GM13977 (cell line): ENCODE data around the gene UBE2D4.

Experiments
- DNase-seq: peaks from one replicate; pipeline ENCODE4 v3.0.0; 2012; ENCODE audit warnings: low spot score
- in situ Hi-C: fragments of 300-500 bp; cut with MboI; formaldehyde crosslinking; loops from one replicate; pipeline ENCODE4 v1.12.0; 2022; ENCODE audit warnings: low sequenced_read_pairs, low pct_unique_long_range_greater_than_20kb, mixed read lengths, inconsistent platforms; ENCODE audit not compliant: unreplicated experiment
- TF ChIP-seq, protein P1 (sequence below): IDR thresholded peaks from 2 replicates; pipeline ENCODE4 v1.5.1; 2012; ENCODE audit warnings: mild to moderate bottlenecking, control low read depth; ENCODE audit not compliant: insufficient read depth; ENCODE audit errors: extremely low read depth, missing control alignments

The UBE2D4 gene

DNA sequence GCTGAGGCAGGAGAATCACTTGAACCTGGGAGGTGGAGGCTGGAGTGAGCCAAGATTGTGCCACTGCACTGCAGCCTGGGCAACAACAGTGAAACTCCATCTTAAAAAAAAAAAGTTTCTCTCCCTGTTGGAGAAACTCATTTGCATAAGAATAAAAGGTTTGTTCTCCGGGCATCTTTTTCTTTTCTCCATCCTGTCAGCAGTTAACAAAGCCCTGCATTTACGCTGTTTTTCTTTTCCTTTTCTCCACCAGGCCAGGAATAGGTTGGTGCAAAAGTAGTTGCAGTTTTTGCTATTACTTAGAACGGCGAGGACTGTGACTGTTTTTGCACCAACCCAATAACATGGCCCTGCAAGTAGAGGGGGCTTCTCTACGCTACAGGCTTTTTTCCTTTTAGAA is 10.3 kb upstream of the UBE2D4 start:
- in situ Hi-C loops = no loop called here
- TF ChIP-seq, protein P1, sequence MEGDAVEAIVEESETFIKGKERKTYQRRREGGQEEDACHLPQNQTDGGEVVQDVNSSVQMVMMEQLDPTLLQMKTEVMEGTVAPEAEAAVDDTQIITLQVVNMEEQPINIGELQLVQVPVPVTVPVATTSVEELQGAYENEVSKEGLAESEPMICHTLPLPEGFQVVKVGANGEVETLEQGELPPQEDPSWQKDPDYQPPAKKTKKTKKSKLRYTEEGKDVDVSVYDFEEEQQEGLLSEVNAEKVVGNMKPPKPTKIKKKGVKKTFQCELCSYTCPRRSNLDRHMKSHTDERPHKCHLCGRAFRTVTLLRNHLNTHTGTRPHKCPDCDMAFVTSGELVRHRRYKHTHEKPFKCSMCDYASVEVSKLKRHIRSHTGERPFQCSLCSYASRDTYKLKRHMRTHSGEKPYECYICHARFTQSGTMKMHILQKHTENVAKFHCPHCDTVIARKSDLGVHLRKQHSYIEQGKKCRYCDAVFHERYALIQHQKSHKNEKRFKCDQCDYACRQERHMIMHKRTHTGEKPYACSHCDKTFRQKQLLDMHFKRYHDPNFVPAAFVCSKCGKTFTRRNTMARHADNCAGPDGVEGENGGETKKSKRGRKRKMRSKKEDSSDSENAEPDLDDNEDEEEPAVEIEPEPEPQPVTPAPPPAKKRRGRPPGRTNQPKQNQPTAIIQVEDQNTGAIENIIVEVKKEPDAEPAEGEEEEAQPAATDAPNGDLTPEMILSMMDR = no peak
- no peak for DNase-seq

DNA sequence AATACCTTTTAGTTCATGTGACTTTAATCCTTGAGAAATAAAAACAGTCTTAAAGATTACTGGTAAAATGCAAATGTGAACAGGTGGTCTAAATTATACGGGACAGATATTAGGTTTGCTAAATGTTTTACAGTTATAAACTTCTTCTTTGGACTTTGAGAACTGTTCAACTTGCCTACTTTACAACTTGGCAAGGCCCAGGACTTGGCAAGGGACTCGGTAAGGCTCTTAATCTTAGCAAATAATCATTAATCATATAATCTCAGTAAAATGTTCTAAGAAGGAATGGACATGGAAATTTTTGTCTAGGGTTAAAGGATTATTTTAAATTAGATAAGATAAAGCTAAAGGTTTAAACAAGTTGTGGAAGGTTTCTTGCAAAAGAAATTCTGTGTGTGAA is 4.8 kb upstream of the UBE2D4 start:
- no peak for DNase-seq
- TF ChIP-seq, protein P1 = no peak
- in situ Hi-C loops = no loop called here

DNA sequence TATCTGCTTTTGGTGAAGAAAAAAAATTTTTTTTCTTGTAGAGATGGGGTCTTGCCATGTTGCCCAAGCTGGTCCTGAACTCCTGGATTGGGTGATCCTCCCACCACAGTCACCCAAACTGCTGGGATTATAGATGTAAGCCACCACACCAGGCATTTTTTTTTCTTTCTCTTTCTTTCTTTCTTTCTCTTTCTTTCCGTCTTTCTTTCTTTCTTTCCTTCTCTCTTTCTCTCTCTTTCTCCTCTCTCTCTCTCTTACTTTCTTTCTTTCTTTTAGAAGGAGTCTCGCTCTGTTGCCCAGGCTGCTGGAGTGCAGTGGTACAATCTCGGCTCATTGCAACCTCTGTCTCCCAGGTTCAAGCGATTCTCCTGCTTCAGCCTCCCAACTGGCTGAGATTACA is 3.5 kb upstream of the UBE2D4 start:
- no peak for DNase-seq
- in situ Hi-C loops = no loop called here
- TF ChIP-seq, protein P1 = no peak

DNA sequence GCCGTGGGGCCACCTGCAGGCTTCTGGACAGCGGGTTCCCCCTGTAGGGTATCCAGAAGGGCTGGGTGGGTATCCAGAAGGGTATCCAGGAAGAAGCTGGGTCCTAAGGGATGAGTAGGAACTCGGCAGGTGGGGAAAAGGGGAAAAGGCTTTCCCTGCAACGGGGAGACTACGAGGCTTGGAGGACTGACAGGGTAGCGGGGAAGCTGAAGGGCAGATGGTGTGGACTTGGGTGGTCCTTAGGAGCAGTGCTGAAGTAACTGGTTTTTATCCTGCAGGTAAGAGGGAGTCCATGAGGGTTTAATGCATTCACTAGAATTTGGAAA is 525 bp downstream of the UBE2D4 start:
- DNase-seq = no peak
- in situ Hi-C loops = no loop called here

DNA sequence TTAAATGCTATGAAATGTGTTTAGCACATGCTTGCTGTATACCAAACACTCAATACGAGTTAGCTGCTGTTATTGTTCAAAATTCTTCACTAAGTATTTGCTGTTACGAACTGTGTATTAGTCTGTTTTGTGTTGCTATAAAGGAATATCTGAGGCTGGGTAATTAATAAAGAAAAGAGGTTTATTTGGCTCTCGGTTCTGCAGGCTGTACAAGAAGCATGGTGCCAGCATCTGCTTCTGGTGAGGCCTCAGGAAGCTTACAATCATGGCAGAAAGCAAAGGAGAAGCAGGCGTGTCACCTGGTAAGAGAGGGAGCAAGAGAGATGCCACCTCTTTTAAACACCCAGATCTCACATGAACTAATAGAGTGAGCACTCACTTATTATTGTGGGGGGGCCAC is 1.6 kb downstream of the UBE2D4 start:
- DNase-seq = no peak
- in situ Hi-C loops = no loop called here
- TF ChIP-seq, protein P1 = no peak

More for the DNA sequence above, 525 bp downstream of the UBE2D4 start:
- TF ChIP-seq, protein P1 = peak; percentile 5

DNA sequence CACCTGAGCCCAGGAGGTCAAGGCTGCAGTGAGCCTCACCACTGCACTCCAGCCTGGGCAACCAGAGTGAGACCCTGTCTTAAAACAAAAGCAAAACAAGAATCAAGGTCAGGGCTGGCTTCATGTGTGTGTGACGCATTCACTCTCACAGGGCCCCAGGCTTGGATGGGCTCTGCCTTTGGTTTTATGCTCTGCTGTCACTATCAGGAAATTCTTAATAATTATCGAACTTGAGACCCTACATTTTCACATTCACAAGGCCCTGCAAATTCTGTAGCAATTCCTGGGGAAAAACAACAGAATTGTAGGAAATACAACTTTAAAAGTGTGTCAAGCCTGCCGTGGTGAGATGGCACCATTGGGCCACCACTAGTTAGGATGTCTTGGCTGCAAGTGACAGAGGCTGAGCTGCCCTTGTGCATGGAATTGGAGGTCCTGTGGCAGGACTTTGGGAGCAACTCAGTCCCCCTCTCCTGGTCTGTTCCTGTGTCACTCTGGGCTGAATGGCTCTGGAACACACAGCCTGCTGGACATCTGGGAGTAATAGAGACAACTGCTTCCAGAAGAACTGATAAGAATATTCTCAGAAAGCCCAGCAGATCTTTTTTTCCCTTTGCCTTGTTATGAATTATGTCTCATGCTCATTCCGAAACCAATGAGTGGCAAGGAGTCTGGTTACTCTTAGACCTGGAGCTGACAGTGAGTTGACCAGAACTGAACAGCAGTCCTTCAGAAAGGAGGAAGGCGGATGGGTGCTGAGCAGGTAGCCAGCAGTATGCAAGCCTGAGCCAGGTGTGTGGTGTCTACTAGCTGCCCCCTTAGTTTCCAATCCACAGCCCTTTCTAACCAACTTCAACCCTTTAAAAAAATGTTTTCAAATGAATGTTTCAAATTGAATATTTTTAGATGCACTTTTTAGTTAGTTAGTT is 3.6 kb downstream of the UBE2D4 start:
- TF ChIP-seq, protein P1 = no peak
- in situ Hi-C loops = no loop called here
- DNase-seq = no peak
